NOMO-1 treated with dmso at 0.1 percent for 144 hours (cell line): ENCODE results near the gene PAX8.
"Not testable (repeated sequence)": the region's sequence is repeated elsewhere in the genome, so short reads cannot be mapped to it uniquely, and the experiment has no call there.

Source experiments
- DNase-seq: peaks from one replicate; lab custom pipeline; 2025; ENCODE audit not compliant: unreplicated experiment; lab: John Stamatoyannopoulos, UW

PAX8 gene

GRCh38 chr2:113278742-113279139 lies at the start of gene PAX8:
Gene PAX8 (minus strand): TSS chr2:113278921. CDS start chr2:113278394, 527 bp downstream.
- no peak for DNase-seq

- DNase-seq = no peak
Measured at GRCh38 chr2:113328043-113328442, 49.3 kb upstream of the PAX8 start.

- DNase-seq = not testable (repeated sequence)
Measured at GRCh38 chr2:113325161-113325731, 46.5 kb upstream of the PAX8 start.

DNA sequence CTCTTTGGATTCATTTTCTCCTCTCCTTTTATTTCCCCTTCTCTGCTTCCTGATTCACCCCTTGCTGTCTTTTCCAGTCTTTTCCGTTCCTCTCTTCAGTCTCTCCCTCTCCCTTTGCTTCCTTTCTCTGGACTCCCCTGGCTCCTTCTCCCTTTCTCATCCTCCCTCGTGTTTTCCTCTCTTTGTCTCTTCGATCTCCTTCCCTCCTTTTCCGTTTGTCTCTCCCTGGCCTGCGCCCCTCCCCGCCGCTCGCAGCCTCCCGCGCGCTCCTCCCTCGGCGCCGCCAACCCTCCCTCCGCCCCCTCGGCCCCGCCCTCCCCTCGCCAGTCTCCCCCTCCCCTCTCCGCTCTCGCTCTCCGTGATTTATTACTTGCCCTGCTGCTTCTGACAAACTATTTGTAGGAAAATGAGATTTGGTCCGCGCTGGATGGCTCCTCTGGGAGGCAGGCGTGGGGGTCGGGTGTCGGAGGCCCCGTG lies 46.0 kb upstream of the PAX8 start:
- DNase-seq = peak; percentile 29

GRCh38 chr2:113323129-113323528 lies 44.4 kb upstream of the PAX8 start:
- not testable (repeated sequence) for DNase-seq

DNA sequence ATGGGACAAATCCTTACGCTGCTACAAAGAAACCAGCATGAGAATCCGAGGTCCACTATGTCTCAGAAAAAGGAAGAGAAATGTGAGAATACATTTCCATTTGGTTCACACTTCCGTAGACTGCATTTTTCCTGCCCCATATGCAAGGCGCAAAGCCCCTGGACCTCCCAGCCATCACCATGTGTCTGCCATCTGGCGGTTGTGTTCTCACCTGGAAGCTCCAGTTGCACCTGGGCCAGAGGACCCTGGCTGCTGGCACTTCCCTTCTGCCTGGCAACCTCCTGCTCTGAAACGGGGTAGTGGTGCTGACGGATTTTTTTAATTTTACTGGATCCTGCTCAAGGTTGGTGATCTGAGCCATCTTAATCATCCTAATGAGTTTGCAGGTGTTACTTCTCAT lies 41.4 kb upstream of the PAX8 start:
- DNase-seq = not testable (repeated sequence)

DNA sequence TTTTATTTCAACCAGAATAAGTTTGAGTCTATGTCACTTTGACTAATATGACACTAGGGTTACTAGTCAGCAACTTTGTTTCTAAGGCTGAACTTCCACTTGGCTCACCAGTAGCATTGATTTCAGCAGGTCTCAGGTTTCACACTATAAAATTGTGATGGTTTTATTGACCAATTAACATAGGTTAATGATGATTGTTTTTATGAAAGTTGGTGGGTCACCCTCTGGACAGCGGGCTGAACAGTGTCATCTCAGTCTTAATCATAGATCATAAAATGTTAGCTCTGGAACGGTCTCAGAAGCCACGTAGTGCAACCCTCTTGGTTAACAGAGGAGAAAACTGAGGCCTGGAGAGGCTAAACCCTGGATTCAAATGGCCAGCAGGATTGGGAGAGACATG lies 40.2 kb upstream of the PAX8 start:
- DNase-seq = not testable (repeated sequence)

DNA sequence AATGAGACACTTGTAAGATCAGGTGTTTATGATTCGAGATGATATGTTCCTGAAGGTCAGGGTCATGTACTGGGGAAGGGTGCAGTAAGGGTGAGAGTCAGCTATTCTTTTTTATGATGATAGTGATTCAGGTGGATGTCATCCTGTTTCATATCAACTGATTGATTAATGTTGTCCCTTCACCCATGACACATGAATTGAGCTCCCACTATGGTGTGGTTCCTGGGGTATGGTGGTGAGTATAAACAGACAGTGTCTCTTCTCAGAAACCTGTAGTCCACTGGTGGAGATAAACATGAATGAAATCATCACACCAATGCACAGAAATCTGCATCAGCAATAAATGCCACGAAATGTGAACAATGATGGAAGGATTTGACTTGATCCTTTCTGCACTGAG lies 37.4 kb upstream of the PAX8 start:
- DNase-seq = no peak

DNA sequence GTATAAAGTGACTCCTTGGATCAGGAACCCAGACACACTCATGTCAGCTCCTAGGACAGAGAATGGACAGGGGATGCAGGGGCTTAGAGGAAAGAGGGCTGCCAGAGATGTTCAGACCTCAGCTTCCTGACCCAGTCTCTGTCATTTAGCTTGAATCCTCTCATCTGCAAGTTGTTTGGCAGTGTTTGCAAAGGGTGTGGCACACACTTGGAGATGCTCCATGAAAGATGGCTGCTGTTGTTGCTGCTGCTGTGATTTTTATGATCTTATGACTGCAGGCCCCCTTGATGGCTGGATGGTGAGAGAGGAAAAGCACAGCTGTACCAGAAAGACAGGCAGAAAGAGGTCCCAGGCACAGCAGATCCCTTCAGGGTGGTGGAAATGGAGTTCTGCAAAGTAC lies 35.9 kb upstream of the PAX8 start:
- DNase-seq = not testable (repeated sequence)

GRCh38 chr2:113314176-113314575 lies 35.5 kb upstream of the PAX8 start:
- DNase-seq = not testable (repeated sequence)

GRCh38 chr2:113311781-113312180 lies 33.1 kb upstream of the PAX8 start:
- DNase-seq = not testable (repeated sequence)

- not testable (repeated sequence) for DNase-seq
Measured at GRCh38 chr2:113311191-113311590, 32.5 kb upstream of the PAX8 start.

GRCh38 chr2:113309655-113310387 lies 31.1 kb upstream of the PAX8 start:
- no peak for DNase-seq

GRCh38 chr2:113308784-113309183 lies 30.1 kb upstream of the PAX8 start:
- DNase-seq = not testable (repeated sequence)

DNA sequence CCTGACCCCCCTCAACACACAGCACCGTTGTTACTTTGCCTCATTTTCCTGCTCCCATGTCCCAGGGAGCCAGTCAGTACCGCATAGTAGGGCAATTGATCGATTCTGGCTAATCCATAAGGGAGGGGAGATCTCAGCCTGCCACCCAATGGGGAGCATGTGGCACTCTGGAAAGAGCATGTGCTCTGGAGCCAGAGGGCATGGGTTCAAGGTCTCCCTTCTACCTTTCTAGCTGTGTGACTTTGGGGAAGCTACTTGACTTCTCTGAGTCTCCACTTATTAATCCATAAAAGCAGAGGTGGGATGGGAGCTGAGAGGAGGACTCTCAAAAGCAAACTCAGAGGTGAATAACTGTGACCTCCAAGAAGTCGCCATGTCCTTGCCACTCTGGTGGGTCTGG lies 27.5 kb upstream of the PAX8 start:
- DNase-seq = not testable (repeated sequence)

- DNase-seq = not testable (repeated sequence)
Measured at GRCh38 chr2:113305749-113306148, 27.0 kb upstream of the PAX8 start.

DNA sequence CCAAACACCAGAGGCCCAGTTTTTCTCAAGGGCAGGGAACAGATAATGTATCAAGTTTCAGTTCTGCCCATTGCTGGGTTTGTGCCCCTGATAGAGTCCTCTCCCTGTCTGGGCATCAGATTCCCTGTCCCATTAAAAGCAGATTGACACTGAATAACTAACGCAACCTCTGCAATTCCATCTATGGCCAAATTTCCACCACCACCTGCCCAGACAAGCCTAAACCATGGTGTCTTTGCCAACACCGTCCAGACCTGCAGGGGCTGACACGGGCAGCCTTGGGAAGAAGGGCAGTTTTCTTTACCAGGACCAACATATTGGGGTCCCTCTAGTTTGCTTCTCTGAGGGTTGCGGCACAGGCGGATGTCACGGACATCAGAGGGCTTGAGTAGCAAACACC lies 26.4 kb upstream of the PAX8 start:
- no peak for DNase-seq

GRCh38 chr2:113304702-113305101 lies 26.0 kb upstream of the PAX8 start:
- DNase-seq = no peak

GRCh38 chr2:113302216-113302980 lies 23.7 kb upstream of the PAX8 start:
- not testable (repeated sequence) for DNase-seq

DNA sequence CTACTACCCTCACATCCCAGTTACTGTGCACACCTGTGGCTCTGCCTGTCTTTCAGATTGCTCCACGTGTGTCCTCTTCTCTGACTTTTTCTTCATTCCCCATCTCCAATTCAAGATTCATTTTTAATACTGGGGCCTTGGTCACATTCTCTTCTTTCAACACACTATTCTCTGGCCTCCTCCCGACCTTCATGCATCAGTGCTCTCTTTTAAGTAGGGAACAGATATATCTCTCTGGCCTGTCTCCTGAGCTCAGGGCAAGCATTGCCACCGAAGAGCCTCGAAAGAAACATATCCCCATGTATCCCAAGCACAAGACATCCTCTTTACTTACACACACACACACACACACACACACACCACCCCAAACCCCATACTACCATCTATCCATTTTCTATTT lies 21.6 kb upstream of the PAX8 start:
- DNase-seq = no peak

DNA sequence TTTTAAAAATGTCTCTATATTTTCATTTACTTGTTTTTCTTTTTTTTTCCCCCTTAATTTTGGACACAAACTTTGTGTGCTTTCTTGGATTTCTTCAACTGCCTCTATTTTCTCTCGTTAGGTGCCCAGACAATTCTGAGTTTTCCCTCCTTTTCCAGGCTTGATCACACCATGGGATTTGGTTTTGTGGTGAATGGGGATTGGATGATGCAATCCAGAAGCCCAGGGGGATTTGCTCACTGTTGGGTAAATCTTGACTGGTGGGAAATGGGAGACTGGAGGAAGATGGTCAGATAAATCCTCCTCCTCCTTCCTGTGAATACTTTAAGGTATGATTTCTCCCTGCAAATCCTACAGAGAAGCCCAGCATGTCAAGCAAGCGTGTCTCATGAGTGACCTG lies 19.5 kb upstream of the PAX8 start:
- DNase-seq = no peak

DNA sequence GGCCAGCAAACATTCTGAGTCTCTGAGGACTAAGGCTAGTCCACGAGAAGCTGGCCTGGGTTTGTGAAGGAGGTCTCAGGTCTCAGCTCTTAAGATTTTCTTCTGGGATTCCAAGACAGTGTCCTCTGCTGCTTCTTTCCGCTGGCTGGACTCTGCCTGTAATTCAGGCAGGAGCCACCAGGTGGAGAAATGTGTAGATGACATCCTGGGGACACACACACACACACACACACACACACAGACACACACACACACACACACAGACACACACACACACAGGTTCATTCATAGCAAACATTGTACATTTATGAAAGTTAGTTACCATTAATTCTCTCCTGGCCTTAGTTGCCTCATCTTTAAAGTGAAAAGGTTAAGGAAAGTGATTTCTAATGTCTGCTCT lies 18.9 kb upstream of the PAX8 start:
- not testable (repeated sequence) for DNase-seq
